ENCODE data around the gene CDK5RAP3.
"Not testable (repeated sequence)": the region's sequence is repeated elsewhere in the genome, so short reads cannot be mapped to it uniquely, and the experiment has no call there.

CDK5RAP3 gene, protein sequence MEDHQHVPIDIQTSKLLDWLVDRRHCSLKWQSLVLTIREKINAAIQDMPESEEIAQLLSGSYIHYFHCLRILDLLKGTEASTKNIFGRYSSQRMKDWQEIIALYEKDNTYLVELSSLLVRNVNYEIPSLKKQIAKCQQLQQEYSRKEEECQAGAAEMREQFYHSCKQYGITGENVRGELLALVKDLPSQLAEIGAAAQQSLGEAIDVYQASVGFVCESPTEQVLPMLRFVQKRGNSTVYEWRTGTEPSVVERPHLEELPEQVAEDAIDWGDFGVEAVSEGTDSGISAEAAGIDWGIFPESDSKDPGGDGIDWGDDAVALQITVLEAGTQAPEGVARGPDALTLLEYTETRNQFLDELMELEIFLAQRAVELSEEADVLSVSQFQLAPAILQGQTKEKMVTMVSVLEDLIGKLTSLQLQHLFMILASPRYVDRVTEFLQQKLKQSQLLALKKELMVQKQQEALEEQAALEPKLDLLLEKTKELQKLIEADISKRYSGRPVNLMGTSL

GRCh38 chr17:47970725-47971499, at the start of gene CDK5RAP3:
Gene CDK5RAP3 (plus strand): TSS chr17:47971113. CDS start chr17:47971147, 34 bp downstream.
- DNase-seq (ENCODE audit: low spot score), result peak; percentile 98

DNA sequence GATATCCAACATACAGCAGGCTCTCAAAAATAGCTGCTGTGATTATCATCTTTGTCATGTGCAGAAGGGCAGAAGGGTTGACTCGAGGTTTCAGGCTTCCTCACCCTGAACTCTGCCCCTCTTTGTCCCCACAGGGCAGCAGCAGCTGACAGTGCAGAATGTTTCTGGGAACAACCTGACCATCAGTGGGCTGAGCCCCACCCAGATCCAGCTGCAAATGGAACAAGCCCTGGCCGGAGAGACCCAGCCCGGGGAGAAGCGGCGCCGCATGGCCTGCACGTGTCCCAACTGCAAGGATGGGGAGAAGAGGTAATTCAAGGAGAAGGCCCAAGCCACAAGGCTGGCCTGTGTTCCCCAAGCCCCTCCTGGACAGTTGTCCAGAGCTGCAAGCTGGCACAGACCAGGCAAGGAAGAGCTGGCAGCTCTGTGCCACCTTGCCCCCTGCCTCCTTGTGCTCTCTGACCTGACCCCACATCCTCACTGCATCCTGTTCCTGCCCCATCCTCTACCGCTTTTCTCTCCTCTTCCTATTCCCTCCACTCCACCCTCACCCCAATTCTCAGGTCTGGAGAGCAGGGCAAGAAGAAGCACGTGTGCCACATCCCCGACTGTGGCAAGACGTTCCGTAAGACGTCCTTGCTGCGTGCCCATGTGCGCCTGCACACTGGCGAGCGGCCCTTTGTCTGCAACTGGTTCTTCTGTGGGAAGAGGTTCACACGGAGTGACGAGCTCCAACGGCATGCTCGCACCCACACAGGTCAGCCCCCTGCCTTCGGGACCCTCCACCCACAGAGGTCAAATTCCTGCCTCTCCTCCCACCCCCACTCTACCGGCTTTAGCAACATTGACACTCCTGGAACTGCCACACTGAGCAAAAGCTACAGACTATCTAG, 45.9 kb upstream of the CDK5RAP3 start:
- DNase-seq (ENCODE audit: low spot score), result no peak

GRCh38 chr17:47925678-47925988, 45.3 kb upstream of the CDK5RAP3 start:
- no peak for DNase-seq (ENCODE audit: low spot score)

DNA sequence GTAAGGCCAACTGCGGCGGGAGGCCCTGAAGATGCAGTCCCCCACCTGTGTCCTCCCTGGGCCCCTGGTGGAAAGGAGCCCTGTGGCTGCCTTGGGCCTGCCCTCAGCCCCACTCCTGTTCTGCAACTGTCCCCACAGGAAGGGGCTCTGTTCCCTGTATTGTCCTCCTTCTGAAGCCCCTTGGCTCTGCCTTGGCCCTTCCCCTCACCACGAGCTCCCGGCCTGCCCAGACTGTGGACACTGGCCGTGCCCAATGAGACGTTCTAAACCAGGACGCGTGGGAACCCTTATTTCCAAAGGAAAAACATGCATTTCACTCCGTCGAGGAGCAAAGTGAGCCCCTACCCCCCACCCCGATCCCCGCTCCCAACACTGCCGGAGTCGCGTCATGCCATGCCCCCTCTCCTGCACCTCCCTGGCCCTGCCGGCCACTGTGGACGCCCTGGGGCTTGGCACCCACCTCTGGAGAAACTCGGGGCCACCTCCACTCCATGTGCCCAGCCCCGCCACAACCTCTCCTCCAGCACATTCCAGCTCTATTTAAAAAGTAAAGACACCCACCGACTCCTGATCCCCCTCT, 43.0 kb upstream of the CDK5RAP3 start:
- DNase-seq (ENCODE audit: low spot score), result no peak

GRCh38 chr17:47928415-47928814, 42.5 kb upstream of the CDK5RAP3 start:
- no peak for DNase-seq (ENCODE audit: low spot score)

GRCh38 chr17:47929218-47930000, 41.5 kb upstream of the CDK5RAP3 start:
- no peak for DNase-seq (ENCODE audit: low spot score)

DNA sequence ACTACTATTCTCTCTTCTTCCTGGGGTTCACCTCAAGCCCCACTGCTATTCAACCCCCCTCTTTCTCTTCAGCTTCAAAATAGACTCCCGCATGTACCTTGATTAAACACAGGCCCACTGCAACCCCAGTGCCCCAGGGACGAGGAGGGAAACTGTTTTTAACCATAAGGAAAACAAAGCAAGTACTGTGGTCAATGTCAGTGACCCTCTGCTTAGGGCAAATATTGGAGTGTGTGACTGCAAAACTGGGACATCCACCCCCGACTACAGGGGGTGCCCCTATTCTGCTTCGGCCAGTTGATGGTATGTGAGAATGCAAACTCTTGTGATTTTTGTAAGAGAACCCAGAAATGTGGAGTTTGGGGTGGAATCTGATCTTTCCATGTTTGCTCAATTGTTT, 39.1 kb upstream of the CDK5RAP3 start:
- DNase-seq (ENCODE audit: low spot score), result no peak

- no peak for DNase-seq (ENCODE audit: low spot score)
These were observed 36.1 kb upstream of the CDK5RAP3 start for GRCh38 chr17:47934856-47935255.

DNA sequence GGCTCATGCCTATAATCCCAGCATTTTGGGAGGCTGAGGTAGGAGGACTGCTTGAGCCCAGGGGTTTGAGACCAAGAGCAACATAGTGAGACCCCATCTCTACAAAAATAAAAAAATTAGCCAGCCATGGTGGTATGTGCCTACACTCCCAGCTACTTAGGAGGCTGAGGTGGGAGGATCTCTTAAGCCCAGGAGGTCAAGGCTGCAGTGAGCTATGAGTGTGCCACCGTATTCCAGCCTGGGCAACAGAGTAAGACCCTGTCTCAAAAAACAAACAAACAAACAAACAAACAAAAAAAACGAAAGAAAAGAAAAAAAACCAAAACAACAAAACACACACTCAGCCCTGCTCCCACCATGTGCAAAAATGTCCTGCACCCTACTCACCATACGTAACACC, 35.4 kb upstream of the CDK5RAP3 start:
- DNase-seq (ENCODE audit: low spot score), result not testable (repeated sequence)

GRCh38 chr17:47935961-47936360, 35.0 kb upstream of the CDK5RAP3 start:
- DNase-seq (ENCODE audit: low spot score), result peak; percentile 69

DNA sequence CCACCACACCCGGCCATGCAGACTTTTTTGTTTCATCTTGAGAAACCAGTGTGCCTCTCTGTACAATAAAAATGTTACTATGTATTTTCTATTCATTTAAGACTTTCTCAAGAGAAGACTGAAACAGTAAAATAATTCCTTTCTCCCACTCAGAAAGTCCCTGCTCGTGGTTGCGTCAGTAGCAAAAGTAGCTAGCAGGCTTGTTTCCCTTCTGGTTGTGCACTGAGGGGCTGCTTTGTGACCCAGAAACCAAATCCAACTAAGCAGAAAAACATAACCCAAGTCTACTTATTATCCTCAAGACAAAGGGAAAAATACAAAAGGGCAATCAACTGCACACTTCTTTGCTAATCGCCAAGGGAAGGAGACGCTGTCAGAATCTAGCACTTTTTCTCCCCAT, 33.0 kb upstream of the CDK5RAP3 start:
- no peak for DNase-seq (ENCODE audit: low spot score)

DNA sequence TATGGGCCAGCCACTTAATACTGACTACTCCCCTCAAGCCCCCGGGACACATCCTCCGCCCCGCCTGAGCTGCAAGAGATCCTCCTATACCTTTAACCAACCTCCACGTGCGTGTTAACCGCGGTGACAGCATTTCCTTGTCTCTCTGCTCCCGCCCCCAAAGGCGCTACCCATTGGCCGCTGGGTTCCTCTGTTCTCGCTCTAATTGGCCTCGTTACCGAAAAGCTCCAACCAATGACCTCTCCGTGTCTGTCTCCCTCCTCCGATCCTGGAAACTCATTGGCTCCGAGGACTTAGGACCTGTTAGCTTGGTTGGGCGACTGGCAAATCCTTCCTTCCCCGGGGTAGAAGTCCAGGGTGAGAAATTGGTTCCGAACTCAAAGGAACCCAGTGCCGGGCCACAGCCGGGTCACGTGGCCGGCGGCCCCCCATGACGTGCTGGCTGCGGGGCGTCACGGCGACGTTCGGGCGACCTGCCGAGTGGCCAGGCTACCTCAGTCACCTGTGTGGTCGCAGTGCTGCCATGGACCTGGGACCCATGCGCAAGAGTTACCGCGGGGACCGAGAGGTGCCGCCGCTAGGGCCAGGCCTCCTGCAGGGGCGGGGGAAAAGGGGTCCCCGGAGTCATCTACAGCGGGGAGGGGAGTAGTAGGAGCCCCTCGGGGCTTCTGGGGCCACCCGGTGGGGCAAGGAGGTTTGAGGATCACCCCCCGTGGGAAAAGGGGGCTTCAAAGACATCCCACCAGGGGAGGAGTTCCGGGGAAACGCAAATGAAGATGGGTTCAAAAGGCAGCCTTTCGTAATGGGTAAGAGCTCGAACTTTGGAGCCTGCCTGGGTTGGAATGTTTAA, 29.4 kb upstream of the CDK5RAP3 start, which contains the start of gene PNPO:
PNPO (plus strand) TSS at position 326 of the 850 bp plus-strand sequence; CDS start at position 431, 105 bp downstream.
- peak; percentile 98 for DNase-seq (ENCODE audit: low spot score)

GRCh38 chr17:47942096-47942510, 28.8 kb upstream of the CDK5RAP3 start:
- no peak for DNase-seq (ENCODE audit: low spot score)

- no peak for DNase-seq (ENCODE audit: low spot score)
These were observed 28.3 kb upstream of the CDK5RAP3 start for GRCh38 chr17:47942568-47942967.

- no peak for DNase-seq (ENCODE audit: low spot score)
These were observed 25.8 kb upstream of the CDK5RAP3 start for GRCh38 chr17:47945080-47945479.

GRCh38 chr17:47945529-47946508, 25.1 kb upstream of the CDK5RAP3 start:
- no peak for DNase-seq (ENCODE audit: low spot score)

DNA sequence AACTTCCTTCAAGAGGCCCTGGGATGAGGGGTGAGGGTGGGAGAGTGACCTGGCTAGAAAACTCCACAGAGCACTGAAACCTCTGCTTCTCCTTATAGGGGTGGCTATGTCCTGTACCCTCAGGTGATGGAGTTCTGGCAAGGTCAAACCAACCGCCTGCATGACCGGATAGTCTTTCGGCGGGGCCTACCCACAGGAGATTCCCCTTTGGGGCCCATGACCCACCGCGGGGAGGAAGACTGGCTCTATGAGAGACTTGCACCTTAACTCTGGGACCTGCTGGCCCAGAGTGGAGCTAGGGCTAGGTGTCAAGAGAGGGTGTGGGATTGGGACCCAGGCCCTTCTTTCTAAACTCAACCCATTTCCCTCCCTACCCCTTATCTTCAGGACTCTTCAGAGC, 24.4 kb upstream of the CDK5RAP3 start:
- DNase-seq (ENCODE audit: low spot score), result no peak

DNA sequence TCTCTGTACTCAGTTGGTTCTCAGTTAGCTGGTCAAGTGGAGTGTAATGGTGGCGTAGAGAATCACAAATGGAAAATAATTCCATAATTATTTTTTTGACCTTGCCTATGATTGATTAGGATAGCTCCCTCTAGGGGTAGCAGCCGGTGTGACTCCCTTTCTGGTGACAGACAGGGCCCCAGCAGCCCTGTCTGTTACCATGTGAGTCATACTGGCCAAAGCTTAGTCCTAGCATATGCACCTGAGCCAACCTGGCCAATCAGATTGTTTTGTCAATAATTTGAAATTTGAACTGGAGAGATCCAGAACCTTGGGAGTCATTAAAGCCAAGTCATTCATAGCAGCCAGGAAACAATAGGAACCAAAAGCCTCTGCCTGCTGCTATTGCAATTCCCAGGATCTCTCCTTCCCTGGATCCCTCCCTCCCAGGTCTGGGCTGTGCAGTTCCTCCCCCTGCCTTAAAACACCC, 23.9 kb upstream of the CDK5RAP3 start:
- peak; percentile 88 for DNase-seq (ENCODE audit: low spot score)
